K562 (cell line): ENCODE measurements around the gene NIPAL3. TPM values are rescaled to one million over a fixed set of nuclear protein-coding genes. Genes with fewer than 3 reads are reported as not detected.

Source experiments
- ELF4 ChIP-seq: fragments of 450-650 bp; formaldehyde crosslinking; IDR thresholded peaks from 2 replicates; pipeline ENCODE4 v1.4.0; 2022; ENCODE audit warnings: missing genetic modification characterization
- FOXK2 ChIP-seq, 2 experiments: fragments of 450-650 bp; IDR thresholded peaks in 1 of 2; conservative IDR thresholded peaks in 1 of 2; 2 replicates each; pipeline ENCODE4 v1.6.1; 2016; ENCODE audit warnings: low read depth in 2 of 2, mild to moderate bottlenecking in 1 of 2
- PRPF4 ChIP-seq: fragments of 200-400 bp; formaldehyde crosslinking; IDR thresholded peaks from one replicate; pipeline ENCODE4 v1.6.1; 2017; ENCODE audit warnings: low read length, low read depth, mild to moderate bottlenecking; ENCODE audit not compliant: insufficient read depth, poor library complexity, severe bottlenecking
- SRF ChIP-seq, 2 experiments: fragments of 250-450, 450-650 bp in 1 of 2; sonication (Bioruptor Pico) in 1 of 2; sonication (generic) in 1 of 2; formaldehyde crosslinking; IDR thresholded peaks; 2 replicates each; pipeline versions ENCODE4 v1.5.0 to v1.5.1; 2020 to 2022; ENCODE audit warnings: mild to moderate bottlenecking in 1 of 2, missing genetic modification reagents in 1 of 2
- ZBTB8A ChIP-seq: fragments of 450-650 bp; IDR thresholded peaks from 2 replicates; pipeline ENCODE4 v1.6.1; 2018; ENCODE audit warnings: mild to moderate bottlenecking, moderate library complexity; ENCODE audit not compliant: partially characterized antibody
- polyA plus RNA-seq, 8 experiments: library from polyadenylated mRNA; depleted of rRNA in 4 of 8; stranded (reverse) in 5 of 8; unstranded in 3 of 8; fragments of >200 nt; fragmentation: Nextera tagmentation in 2 of 8; fragmentation: Illumina TruSeq in 1 of 8; extraction: Ambion mirVana in 2 of 8; extraction: Trizol in 1 of 8; gene quantifications; 2 replicates each; pipeline versions ENCODE4 v1.2.1 to v1.2.3, GENCODE V29; 2011 to 2014; ENCODE audit warnings: inconsistent platforms in 1 of 8, missing spikeins in 1 of 8
- total RNA-seq, 7 experiments: library from RNA; depleted of rRNA in 6 of 7; stranded (reverse); fragments of >200 nt in 6 of 7; fragmentation: Illumina TruSeq in 2 of 7; extraction: Trizol in 2 of 7; gene quantifications; 2 replicates each; pipeline versions ENCODE4 v1.2.1 to v1.2.3, GENCODE V29; 2011 to 2021; ENCODE audit warnings: low replicate concordance in 1 of 7
- TF ChIP-seq, protein P1 (sequence below), 2 experiments: fragments of 450-650 bp; IDR thresholded peaks; 2 replicates each; pipeline ENCODE4 v1.6.1; 2016; ENCODE audit warnings: mild to moderate bottlenecking in 2 of 2, borderline replicate concordance in 1 of 2, low read depth in 1 of 2, moderate library complexity in 1 of 2

The NIPAL3 gene
- total and polyA plus RNA-seq, 9 of the 15 experiments (the other 6 are each of a cell fraction or from before 2014, with no cell fraction given): 10.5 to 26.3 (median 16.0) TPM

DNA sequence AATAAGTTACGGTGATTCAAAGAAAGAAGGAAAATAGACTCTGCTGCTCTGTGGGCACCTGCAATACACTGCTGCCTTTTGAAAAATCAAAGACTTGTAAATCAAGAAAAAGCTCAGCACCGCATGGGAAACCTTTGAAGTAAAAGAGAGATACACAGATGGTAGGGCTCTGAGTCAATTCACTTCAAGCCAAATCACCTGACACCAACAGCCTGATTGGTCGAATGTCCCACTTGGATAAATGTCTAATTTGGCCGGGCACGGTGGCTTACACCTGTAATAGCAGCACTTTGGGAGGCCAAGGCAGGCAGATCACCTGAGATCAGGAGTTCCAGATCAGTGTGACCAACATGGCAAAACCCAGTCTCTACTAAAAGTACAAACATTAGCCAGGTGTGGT, 67.8 kb downstream of the NIPAL3 start (continued):
- TF ChIP-seq, protein P1, sequence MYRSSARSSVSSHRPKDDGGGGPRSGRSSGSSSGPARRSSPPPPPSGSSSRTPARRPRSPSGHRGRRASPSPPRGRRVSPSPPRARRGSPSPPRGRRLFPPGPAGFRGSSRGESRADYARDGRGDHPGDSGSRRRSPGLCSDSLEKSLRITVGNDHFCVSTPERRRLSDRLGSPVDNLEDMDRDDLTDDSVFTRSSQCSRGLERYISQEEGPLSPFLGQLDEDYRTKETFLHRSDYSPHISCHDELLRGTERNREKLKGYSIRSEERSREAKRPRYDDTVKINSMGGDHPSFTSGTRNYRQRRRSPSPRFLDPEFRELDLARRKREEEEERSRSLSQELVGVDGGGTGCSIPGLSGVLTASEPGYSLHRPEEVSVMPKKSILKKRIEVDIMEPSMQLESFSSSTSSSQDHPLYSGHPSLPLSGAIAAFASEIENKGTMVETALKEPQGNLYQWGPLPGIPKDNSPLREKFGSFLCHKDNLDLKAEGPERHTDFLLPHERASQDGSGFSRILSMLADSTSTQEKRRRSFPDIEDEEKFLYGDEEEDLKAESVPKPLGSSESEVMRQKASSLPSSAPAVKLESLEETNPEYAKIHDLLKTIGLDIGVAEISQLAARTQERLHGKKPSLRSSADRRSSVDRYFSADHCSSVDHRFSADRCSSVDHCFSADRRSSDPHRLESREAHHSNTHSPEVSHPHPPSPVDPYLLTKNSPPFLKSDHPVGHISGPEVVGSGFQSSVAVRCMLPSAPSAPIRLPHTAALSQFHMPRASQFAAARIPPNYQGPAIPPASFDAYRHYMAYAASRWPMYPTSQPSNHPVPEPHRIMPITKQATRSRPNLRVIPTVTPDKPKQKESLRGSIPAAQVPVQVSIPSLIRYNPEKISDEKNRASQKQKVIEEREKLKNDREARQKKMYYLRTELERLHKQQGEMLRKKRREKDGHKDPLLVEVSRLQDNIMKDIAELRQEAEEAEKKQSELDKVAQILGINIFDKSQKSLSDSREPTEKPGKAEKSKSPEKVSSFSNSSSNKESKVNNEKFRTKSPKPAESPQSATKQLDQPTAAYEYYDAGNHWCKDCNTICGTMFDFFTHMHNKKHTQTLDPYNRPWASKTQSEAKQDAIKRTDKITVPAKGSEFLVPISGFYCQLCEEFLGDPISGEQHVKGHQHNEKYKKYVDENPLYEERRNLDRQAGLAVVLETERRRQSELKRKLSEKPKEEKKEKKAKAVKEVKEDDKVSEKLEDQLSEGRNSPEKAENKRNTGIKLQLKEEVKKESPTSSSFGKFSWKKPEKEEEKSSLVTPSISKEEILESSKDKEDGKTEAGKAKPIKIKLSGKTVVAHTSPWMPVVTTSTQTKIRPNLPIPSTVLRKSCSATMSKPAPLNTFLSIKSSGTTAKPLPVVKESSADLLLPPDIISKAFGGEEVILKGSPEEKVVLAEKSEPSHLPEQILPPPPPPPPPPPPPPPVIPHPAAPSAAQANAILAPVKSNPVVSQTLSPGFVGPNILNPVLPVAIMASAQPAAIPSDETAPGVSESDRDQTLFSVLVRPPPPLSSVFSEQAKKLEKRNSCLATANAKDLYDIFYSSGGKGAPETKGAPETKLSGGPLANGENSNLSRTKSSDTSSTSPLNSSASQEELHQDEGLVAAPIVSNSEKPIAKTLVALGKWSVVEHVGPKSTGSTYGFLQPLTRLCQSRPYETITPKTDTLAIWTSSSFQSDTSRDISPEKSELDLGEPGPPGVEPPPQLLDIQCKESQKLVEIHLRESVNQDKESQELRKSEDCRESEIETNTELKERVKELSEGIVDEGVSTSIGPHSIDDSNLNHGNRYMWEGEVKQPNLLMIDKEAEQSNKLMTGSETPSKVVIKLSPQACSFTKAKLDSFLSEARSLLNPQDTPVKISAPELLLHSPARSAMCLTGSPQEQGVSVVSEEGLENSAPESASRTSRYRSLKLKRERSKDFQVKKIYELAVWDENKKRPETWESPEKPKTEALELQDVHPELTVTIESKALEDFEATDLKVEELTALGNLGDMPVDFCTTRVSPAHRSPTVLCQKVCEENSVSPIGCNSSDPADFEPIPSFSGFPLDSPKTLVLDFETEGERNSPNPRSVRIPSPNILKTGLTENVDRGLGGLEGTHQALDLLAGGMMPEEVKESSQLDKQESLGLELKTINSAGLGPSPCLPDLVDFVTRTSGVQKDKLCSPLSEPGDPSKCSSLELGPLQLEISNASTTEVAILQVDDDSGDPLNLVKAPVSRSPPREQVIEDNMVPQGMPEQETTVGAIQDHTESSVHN (IDR thresholded peaks at IDR 0.05; ENCODE audit: borderline replicate concordance in 1 of 2, low read depth in 1 of 2): no peak
- no peak for TF ChIP-seq SRF (CRISPR knock-in tag; IDR thresholded peaks at IDR 0.05)
- TF ChIP-seq ZBTB8A: no peak
- TF ChIP-seq ELF4: no peak
- TF ChIP-seq PRPF4: no peak
- no peak for TF ChIP-seq FOXK2 (conservative IDR thresholded peaks at IDR 0.05 in 1 of 2, IDR thresholded peaks at IDR 0.05 in 1 of 2; ENCODE audit: low read depth in 2 of 2)
